GM03348 (cell line): ENCODE results near the gene ZFHX3.

Source experiments
- DNase-seq: peaks from one replicate; pipeline ENCODE4 v3.0.0; 2012; ENCODE audit warnings: low spot score

ZFHX3 gene

GRCh38 chr16:73056921-73057290 lies 9.0 kb upstream of the ZFHX3 start:
- DNase-seq: no peak

DNA sequence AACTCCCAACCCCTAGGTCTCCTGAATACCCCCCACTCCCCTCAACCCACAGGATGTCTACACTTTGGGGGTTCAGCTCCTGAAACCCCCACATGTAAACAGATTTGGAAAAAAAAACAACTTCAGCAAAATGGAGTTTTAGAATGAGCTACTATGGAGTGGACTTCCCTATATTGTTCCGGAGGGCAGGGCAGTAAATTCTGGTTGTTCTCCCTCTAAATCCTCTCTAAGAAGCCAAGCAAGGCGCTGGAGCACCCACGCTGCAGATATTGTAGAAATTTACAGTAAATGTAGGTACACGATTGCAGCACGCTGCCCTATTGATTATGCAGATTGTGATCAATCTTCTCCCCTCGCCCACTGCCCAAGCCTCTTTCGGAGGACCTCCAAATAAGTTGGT lies 8.5 kb upstream of the ZFHX3 start:
- DNase-seq: no peak

DNA sequence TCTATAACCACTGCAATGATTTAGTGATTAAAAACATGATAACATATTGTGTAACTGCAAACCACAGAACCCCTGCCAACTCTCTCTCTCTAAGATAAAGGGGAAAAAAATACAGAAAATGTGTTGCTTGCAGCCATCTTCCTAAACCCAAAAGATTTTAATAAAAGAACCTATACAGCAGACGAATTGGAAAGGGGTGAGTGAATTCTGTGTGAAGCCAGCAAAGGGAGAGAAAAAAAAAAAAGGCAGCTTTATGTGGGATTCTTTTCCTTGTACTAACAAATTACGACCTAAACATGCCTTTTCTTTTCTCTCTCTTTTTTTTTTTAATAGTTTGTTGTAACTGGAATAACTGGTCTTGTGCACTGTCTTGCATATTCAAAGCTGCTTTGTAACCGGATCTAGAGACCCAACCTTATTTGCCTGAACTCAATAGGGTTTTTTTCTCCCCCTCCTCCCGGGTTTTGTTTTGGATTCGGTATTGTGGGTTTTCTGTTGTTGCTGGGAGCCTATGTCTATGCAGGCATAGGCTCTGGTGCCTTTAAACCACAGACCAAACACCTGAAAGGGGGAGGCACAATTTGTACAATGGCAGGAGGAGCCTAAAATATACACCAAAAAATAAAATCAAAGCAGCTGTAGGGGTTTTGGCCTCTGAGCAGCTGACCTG lies 7.0 kb upstream of the ZFHX3 start:
- peak; percentile 50 for DNase-seq

GRCh38 chr16:73054498-73054812 lies 6.5 kb upstream of the ZFHX3 start:
- DNase-seq: no peak

- no peak for DNase-seq
Measured at GRCh38 chr16:73054125-73054484, 6.2 kb upstream of the ZFHX3 start.

DNA sequence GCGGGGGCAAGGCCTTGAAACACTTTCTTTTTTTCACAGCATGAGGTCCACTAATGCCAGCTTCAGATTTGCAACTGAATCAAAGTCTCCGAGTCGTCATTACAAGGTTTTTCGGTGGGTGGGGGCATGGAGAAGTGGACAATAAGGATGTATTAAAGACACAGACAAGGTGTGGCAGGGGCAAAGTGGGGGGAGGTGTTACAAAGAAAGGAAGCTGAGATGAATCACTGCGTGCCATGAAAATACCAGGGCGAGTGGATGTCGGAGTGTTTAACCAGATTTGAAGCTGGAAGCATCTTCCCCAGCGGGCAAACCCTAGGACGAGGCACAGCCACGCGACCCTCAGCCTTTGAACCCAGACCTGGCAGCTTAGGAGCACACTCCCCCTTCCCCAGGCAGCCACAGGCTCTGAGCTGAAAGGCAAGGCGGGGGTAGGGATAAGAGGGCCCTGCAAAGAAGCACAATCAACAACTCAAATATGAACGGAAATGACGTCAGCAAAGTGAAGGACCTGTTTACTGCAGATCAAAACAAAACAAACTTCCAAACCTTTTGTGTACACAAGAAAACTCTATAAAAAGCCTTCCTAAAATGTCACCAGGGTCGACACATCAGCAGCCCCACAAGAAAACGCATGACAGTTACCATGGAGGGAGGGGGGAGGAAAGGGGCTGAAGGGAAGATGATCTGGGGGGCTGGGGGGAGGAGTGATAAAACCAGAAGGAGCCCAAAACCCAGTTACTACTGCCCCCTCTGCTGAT lies 5.6 kb upstream of the ZFHX3 start:
- DNase-seq: no peak

- no peak for DNase-seq
Measured at GRCh38 chr16:73053038-73053363, 5.1 kb upstream of the ZFHX3 start.

GRCh38 chr16:73052576-73052975 lies 4.6 kb upstream of the ZFHX3 start:
- DNase-seq: no peak

- DNase-seq: no peak
Measured at GRCh38 chr16:73051961-73052360, 4.0 kb upstream of the ZFHX3 start.

- no peak for DNase-seq
Measured at GRCh38 chr16:73051226-73051625, 3.3 kb upstream of the ZFHX3 start.

DNA sequence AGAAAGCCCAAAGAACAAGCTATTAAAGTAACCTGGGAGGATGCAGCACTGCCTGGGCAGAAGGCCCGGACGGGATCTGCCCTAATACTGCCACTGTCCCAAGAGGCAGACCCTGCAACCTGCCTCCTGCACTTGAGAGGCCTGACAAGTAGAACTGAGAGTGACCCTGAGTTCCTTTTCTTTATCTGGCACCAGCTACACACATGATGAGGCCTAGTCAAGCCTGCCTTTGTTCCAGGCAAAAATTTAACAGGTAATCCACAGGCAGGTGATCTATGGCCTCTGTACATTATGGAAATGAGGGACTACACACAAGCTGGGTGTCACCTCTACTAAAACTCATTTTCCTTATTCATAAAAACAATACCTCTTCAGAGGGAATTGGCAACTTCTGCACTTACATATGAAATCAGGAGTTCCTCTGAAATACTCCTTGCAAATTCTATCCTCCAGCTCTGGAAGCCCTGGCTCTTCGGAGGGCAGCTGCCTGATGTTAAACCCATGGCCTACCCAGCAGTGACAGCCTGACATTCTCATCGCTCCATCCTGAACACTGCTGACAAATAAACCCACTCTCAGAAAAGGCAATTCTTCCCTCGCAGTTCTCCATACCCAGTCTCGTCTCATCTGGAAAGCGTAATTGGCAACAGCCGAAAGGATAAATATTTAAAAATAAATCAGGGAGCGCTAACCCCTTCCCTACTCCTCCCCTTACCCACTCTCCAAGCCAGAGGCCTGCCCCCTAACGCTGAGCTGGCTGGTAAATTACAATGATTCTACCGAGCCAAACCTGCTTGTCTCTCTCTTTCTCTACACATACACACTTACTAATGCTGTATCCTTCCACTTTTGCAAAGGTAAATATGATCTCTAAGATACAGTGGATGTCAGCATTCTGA lies 2.5 kb upstream of the ZFHX3 start:
- DNase-seq: no peak

DNA sequence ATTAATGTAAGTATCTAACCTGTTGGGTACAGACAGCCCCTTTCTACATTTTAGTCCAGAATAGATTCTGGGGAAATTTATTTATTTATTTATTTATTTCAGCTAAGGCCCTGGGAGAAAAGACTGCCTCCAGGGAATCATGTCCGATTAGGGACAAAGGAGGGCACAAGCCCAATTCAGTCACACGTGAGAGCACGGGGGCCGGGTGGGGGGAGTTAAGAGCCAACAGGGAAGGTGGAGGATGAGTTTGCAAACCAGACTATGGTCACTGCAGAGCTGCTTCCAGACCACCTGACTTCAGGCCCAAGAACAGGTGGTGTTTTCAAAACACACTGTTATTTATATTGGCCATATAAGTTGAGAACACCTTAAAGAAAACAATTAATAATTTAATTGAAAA lies 1.6 kb upstream of the ZFHX3 start:
- no peak for DNase-seq

GRCh38 chr16:73049091-73049490 lies 1.2 kb upstream of the ZFHX3 start:
- no peak for DNase-seq

DNA sequence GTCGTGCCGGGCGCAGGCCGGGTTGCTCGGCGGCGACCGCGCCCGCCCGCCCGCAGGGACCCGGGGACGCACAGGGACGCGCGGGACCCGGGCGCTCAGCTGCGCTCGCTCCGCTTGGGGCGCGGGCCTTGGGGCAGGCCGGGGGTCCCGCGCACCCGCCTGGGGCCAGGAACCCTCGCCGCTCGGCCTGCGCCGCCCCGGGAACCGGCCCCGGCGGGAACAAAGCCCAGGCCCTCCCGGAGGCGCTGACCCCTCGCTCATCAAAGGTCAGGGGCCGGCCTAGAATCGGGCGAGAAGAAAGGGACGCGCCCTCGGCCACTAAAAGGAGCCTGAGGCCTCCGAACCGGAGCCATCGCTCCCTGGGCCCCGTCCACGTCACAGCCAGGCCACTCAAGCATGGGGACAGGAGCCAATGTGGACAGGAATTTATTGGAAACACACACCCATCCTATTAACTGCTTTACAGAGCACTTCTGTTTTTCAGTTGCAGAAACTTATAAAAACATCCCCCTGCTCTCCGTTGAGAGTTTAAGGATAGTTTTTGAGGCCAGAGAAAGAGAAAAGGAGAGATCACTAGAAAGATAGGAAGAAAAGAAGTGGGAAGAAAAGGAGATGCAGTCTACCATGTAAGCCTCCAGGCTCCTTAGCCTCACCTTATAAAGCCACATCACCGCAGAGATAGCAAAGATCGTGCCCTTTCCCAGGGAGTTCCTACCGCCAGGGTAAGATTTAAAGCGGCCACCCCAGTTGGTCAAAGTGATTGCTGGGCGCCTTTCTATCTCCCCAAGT lies 558 bp upstream of the ZFHX3 start:
- DNase-seq: peak; percentile 60

DNA sequence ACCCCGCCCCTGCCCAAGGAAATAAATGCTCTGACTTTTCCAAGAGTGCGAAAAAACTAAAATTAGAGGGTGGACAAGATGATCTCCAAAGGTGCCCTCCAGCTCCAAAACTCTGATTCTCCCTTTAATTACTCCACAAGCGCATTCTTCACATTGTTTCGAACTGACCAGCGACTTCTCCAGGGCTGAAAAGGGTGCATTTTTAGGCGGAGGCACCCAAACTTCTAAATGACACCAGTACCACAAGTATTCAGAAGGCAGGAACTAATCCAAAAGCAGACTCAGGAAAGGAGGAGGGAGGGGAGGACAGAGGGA lies 750 bp downstream of the ZFHX3 start:
- DNase-seq: peak; percentile 86

DNA sequence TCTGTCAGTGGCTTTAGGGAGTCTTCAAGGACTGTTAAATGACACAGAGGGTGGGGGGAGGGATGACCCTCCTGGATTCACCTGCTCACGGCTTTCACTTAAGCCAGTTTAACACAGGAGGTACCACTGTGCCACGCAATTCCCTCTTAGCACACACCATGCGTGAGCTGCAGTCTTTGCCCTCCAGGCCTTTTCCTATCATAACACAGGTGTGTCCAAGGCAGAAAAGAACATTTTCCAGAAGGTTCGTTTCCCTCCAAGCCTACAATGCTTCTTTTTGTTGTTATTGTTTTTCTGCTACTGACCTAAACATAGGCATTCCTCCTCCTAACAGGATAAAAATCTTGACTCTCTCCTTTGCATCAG lies 1.1 kb downstream of the ZFHX3 start:
- DNase-seq: no peak

- DNase-seq: no peak
Measured at GRCh38 chr16:73046202-73046848, 1.6 kb downstream of the ZFHX3 start.

DNA sequence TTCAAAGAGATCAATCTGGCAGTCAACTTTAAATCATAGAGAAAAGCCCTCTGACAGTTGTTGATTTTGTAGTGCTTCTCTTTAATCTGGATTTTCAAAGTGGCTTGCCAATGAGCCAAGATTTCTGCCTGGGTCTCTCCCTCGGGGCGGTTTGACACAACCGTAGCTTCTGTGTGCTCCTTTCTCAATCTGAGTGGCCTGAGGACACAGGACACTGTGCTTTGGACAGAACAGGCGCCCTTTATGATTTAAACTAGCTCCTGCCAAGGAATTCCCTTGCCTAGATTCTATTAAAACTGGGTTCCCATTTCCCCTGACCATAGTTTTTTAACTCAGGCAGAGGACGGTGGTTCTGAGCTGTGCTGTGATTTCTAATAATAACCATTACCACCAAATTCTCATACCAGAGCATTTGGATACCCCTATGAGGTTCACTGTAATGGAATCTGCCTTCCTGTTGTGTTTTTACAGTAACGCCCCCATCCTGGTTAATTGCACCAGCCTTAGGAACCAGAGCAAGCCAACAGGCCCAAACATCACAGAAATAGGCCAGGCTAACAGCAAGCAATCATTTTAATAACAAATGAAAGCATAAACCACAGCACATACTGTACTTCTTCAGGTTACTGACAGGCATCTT lies 4.0 kb downstream of the ZFHX3 start:
- DNase-seq: peak; percentile 61

DNA sequence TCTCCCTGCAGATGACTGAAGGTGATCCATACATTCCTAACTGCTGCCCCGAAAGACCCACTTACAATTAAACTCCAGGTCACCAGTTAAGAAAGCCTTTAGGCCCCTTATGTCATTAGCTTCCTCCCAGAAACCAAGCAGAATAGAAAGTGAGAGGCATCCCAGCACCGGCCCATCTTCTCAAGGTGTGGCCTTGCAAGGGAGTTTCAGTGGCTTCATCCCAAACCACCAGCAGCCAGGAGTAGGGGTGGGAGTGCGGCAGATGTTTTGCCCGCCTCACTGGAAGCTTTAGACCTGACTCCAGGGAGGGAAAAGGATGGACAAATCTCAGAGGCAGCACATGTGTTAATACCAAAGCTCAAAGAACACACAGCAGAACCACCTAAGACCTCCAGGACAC lies 5.1 kb downstream of the ZFHX3 start:
- DNase-seq: no peak

- DNase-seq: no peak
Measured at GRCh38 chr16:73041676-73042075, 6.3 kb downstream of the ZFHX3 start.

GRCh38 chr16:73040735-73041402 lies 7.1 kb downstream of the ZFHX3 start:
- DNase-seq: no peak
